Spleen (tissue), 11 donors: ENCODE measurements around the gene STARD7. TPM values are rescaled to one million over a fixed set of nuclear protein-coding genes. Genes with fewer than 3 reads are reported as not detected.

ENCODE experiments used
- DNase-seq: peaks from one replicate; pipeline ENCODE4 v3.0.0-alpha.2; 2020
- H3K27ac ChIP-seq, 8 donors: fragments of 200-600 bp; sonication (generic) in 7 of 8; 1 replicate in 4 of 8; 2 replicates in 4 of 8; pipeline versions ENCODE4 v1.5.0 to v1.8.0; 2016 to 2021; ENCODE audit warnings: inconsistent platforms in 4 of 8, mild to moderate bottlenecking in 4 of 8, moderate library complexity in 1 of 8
- H3K27me3 ChIP-seq, 7 donors: fragments of 200-600 bp; sonication (generic) in 6 of 7; replicated peaks in 1 of 7; 1 replicate in 4 of 7; 2 replicates in 3 of 7; pipeline versions ENCODE4 v1.5.0 to v1.8.0; 2016 to 2021; ENCODE audit warnings: inconsistent platforms in 3 of 7, mild to moderate bottlenecking in 1 of 7
- H3K36me3 ChIP-seq, 6 donors: fragments of 200-600 bp; sonication (generic) in 5 of 6; 1 replicate in 4 of 6; 2 replicates in 2 of 6; pipeline versions ENCODE4 v1.5.0 to v1.8.0; 2016 to 2021; ENCODE audit warnings: inconsistent platforms in 2 of 6
- H3K4me1 ChIP-seq, 6 donors: fragments of 200-600 bp; sonication (generic) in 5 of 6; 1 replicate in 3 of 6; 2 replicates in 3 of 6; pipeline versions ENCODE4 v1.5.0 to v1.8.0; 2016 to 2021; ENCODE audit warnings: inconsistent platforms in 3 of 6
- H3K4me3 ChIP-seq, 8 donors: fragments of 200-600 bp; sonication (generic) in 7 of 8; 1 replicate in 4 of 8; 2 replicates in 4 of 8; pipeline versions ENCODE4 v1.5.0 to v1.8.0; 2016 to 2021; ENCODE audit warnings: inconsistent platforms in 4 of 8, mild to moderate bottlenecking in 4 of 8, moderate library complexity in 2 of 8
- H3K9me3 ChIP-seq, 8 donors: fragments of 200-600 bp; sonication (generic) in 7 of 8; 1 replicate in 4 of 8; 2 replicates in 4 of 8; pipeline versions ENCODE4 v1.5.0 to v1.8.0; 2016 to 2021; ENCODE audit warnings: inconsistent platforms in 4 of 8
- CTCF ChIP-seq, 11 experiments: fragments of 200-600 bp in 7 of 11; fragments of 450-650 bp in 4 of 11; sonication (generic) in 4 of 11; IDR thresholded peaks in 8 of 11; conservative IDR thresholded peaks in 3 of 11; 1 replicate in 7 of 11; 2 replicates in 4 of 11; pipeline versions ENCODE4 v1.4.0 to v1.8.0; 2016 to 2021; ENCODE audit warnings: antibody characterized with exemption in 11 of 11, inconsistent platforms in 4 of 11, mild to moderate bottlenecking in 1 of 11
- POLR2A ChIP-seq, 3 donors: fragments of 450-650 bp; IDR thresholded peaks; one replicate each; pipeline ENCODE4 v1.5.1; 2017; ENCODE audit warnings: antibody characterized with exemption in 3 of 3, mild to moderate bottlenecking in 1 of 3
- POLR2AphosphoS5 ChIP-seq, 3 donors: sonication (generic); formaldehyde crosslinking; IDR thresholded peaks; one replicate each; pipeline ENCODE4 v1.5.1; 2017; ENCODE audit warnings: antibody characterized with exemption in 3 of 3
- WGBS, 5 donors: extraction: QIAGEN DNeasy Blood & Tissue Kit in 3 of 5; methylation state at CpG; one replicate each; pipeline versions ENCODE4 v1.1.5 to v1.1.7; 2013 to 2018; 5-methylcytosine and 5-hydroxymethylcytosine counted together
- intact Hi-C: fragments of 100-400 bp; cut with DNase I; formaldehyde crosslinking; loops from one replicate; pipeline ENCODE4 v1.15.0; 2023; ENCODE audit warnings: low total_unique reads
- polyA plus RNA-seq, 3 donors: library from polyadenylated mRNA; stranded (reverse); fragments of 200-250 nt; gene quantifications; one replicate each; pipeline ENCODE4 v1.2.1, GENCODE V29; 2013
- total RNA-seq, 7 donors: library from RNA; depleted of rRNA in 3 of 7; stranded (reverse); fragments of >200 nt in 3 of 7; fragmentation: NEBNext Ultra II Directional in 4 of 7; extraction: Animal tissue kit (Norgen Biotek cat#: 25700) in 4 of 7; gene quantifications; one replicate each; pipeline versions ENCODE4 v1.1.0 to v1.2.1, GENCODE V29; 2016 to 2021
- donor health status: healthy with polysubstance abuse.
- donor health status: DM: no; HTN: no; CAD: no; lungs with moderate emphysema.
- donor health status: DM: no; HTN: no; CAD: no.
- donor health status: Bipolar disorder and iron deficiency.
- donor health status: healthy.
- donor health status: DM: no; HTN: no; CAD: no.
- donor health status: DM: yes; HTN: yes; CAD: no.

Gene STARD7
- total and polyA plus RNA-seq, 10 donors = 45.1 to 174 (median 108) TPM

DNA sequence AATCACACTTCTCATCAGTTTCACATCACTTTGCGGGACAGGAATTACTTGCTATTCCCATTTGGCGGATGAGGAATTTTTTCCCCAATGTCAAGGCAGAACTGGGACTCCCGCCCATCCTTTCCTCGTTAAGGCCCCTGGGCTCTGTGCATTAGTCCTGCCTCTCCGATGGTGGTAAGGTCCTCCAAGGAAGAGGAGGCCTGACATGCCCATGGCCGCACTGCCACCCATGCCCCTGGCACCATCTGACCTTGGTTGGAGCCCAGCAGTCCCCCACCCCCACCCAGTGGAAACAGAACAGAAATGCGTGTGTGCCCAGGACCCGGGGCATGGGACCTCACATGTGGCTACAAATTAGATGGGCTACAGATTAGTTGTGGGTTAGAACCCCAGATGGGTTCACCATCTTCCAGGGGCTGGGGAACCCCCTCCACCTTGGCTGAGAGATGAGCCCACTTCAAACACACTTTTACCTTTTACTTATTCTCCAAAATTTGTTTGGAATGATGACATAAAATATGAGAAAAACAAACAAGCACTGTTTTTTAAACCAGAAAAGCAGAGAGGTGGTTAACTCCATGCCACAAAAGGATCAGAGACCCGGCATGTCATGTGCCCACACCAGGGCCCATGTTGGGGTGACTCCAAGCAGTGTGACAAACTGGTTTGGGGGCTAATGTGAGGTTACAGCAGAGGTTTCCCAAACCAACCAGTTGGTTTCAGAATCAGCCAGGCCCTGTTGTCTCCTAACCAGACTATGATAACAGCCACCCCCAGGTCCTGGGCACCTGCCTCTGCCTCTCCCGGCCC is 52.4 kb downstream of the STARD7 start:
- Histone ChIP-seq H3K36me3 (no peaks in the 10 kb centered on the region), H3K4me1 (peaks cover 23 to 74% (median 49%) of the 10 kb centered on the region in 6 donors), H3K27me3 (no peaks in the 10 kb centered on the region), H3K4me3 (no peak overlapping the region), H3K27ac (peak overlapping the region in 4 of 8 donors; percentile 65 to 93 (median 76)), H3K9me3 (peaks cover 0 to 8% (median 0%) of the 10 kb centered on the region in 8 donors)
- DNase-seq = peak; percentile 65
- 68 to 79% (median 74%) methylated on average over 10 of the region's 10 CpGs for WGBS, 5 donors
- intact Hi-C loops = no loop called here
- no peak for TF ChIP-seq POLR2AphosphoS5 (IDR thresholded peaks at IDR 0.05)
- no peak for TF ChIP-seq POLR2A (IDR thresholded peaks at IDR 0.05)
- no peak for TF ChIP-seq CTCF (IDR thresholded peaks at IDR 0.05 in 8 of 11, conservative IDR thresholded peaks at IDR 0.05 in 3 of 11)

DNA sequence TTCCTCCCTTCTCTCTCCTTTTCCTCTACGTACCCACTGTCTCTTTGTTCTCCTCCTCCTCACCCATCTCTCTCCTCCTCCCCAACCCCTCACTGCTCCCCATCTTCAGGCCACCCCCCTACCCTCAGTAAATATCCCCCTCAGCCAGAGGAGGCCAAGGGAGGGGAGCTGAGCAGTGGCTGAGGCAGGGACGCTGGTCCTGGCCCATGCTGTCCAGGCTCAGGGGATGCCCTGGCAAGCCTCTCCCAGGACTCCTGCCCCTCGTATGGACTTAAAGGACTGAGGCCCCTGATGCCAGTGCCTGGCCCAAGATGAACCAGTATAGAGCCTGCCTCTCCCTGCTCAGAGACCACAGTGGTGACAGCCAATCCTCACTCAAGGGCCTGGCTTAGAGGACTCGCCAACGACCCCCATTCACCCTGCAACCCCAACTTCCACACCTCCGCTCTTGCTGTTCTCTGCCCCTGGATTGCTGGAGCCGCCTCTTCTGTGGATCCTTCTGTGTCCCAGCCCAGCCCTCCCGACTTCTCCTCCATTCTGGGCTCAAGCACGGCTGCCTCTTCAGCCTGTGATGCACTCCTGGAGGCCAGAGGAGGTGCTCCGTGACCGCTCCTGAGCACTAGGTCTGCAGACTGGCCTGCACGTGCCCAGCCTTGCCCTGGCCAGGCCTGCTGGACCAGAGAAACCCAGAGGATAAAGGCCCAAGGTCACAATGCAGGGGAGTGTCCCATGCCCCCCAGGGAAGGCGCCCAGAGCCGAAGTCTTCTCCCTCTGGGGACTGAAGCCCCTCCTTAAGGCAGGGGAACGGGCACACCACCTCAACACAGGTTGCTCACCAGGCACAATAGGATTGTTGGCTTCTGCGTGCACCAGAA is 53.9 kb downstream of the STARD7 start:
- H3K27ac ChIP-seq = no peak overlapping the region
- H3K36me3 ChIP-seq = no peaks in the 10 kb centered on the region
- H3K27me3 ChIP-seq = no peaks in the 10 kb centered on the region
- WGBS, 5 donors = 85 to 90% (median 90%) methylated on average over 11 to 16 of the region's 16 CpGs
- peak; percentile 67 for DNase-seq
- intact Hi-C loops = no loop called here
- H3K4me1 ChIP-seq = peaks cover 23 to 71% (median 47%) of the 10 kb centered on the region in 6 donors
- TF ChIP-seq POLR2A (IDR thresholded peaks at IDR 0.05) = no peak
- TF ChIP-seq POLR2AphosphoS5 (IDR thresholded peaks at IDR 0.05) = no peak
- TF ChIP-seq CTCF (IDR thresholded peaks at IDR 0.05 in 8 of 11, conservative IDR thresholded peaks at IDR 0.05 in 3 of 11) = no peak
- no peak overlapping the region for H3K4me3 ChIP-seq
- H3K9me3 ChIP-seq = no peaks in the 10 kb centered on the region

DNA sequence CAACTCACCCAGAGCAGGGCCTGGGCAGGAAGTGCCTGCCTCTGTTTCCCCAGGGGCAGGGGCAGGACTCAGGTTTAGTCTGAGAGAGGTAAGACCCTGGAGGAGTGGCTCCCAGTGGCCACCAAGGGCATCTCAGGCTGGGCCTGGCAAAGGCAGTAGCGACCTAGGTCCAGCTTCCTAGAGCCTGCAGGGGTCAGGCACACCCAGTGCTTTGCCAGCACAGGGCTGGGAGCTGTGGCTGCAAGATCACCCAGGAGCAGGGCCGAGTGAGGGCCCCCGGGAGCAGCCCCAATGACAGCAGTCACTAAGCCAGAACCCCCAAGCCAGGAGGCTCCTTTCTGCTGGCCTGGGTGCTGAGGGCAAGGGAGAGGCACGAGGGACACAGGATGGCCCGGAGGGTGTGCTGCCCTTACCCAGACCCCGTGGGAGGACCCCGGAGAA is 54.6 kb downstream of the STARD7 start:
- no peak for TF ChIP-seq POLR2A (IDR thresholded peaks at IDR 0.05)
- TF ChIP-seq CTCF (IDR thresholded peaks at IDR 0.05 in 8 of 11, conservative IDR thresholded peaks at IDR 0.05 in 3 of 11) = no peak
- TF ChIP-seq POLR2AphosphoS5 (IDR thresholded peaks at IDR 0.05) = no peak
- WGBS, 5 donors = 79 to 92% (median 82%) methylated on average over 6 to 7 of the region's 7 CpGs
- DNase-seq = peak; percentile 75

More for the DNA sequence above, 54.6 kb downstream of the STARD7 start:
- H3K27ac ChIP-seq = no peak overlapping the region
- intact Hi-C loops = no loop called here
- peaks cover 20 to 67% (median 43%) of the 10 kb centered on the region in 6 donors for H3K4me1 ChIP-seq
- H3K36me3 ChIP-seq = no peaks in the 10 kb centered on the region
- H3K4me3 ChIP-seq = no peak overlapping the region
- no peaks in the 10 kb centered on the region for H3K9me3 ChIP-seq
- no peaks in the 10 kb centered on the region for H3K27me3 ChIP-seq
